Measurements from ENCODE around the gene TMTC2.

TMTC2 gene

DNA sequence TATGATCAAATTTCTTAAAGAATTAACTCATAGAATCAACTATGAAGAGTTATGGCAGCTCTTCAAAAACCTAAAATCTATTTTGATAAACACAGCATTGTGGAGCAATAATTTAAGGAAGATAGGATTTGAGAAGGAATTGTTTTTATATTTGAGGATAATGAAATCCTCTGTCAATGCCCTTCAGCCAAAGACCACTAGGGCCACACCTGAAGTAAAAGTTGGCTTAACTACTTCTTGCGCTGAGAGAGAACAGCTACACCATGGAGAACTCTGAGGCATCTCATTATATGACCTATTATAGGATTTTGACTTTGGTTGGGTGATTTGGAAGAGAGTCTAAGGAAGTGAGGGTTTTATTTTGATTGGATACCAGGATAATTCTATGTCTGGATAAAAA, 237.2 kb downstream of the TMTC2 start (continued):
- TF ChIP-seq, protein P1, sequence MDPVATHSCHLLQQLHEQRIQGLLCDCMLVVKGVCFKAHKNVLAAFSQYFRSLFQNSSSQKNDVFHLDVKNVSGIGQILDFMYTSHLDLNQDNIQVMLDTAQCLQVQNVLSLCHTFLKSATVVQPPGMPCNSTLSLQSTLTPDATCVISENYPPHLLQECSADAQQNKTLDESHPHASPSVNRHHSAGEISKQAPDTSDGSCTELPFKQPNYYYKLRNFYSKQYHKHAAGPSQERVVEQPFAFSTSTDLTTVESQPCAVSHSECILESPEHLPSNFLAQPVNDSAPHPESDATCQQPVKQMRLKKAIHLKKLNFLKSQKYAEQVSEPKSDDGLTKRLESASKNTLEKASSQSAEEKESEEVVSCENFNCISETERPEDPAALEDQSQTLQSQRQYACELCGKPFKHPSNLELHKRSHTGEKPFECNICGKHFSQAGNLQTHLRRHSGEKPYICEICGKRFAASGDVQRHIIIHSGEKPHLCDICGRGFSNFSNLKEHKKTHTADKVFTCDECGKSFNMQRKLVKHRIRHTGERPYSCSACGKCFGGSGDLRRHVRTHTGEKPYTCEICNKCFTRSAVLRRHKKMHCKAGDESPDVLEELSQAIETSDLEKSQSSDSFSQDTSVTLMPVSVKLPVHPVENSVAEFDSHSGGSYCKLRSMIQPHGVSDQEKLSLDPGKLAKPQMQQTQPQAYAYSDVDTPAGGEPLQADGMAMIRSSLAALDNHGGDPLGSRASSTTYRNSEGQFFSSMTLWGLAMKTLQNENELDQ (tag by site-specific recombination; IDR thresholded peaks at IDR 0.05; ENCODE audit: low read depth): no peak
- TF ChIP-seq ZXDB (tag by site-specific recombination; IDR thresholded peaks at IDR 0.05): no peak
- no peak for TF ChIP-seq HOXA7 (CRISPR knock-in tag; IDR thresholded peaks at IDR 0.05; ENCODE audit: borderline replicate concordance)
- TF ChIP-seq BCL11A (tag by site-specific recombination; IDR thresholded peaks at IDR 0.05; ENCODE audit: low read depth): no peak
- TF ChIP-seq ZNF530 (tag by site-specific recombination; IDR thresholded peaks at IDR 0.05; ENCODE audit: low read depth): no peak
- TF ChIP-seq MYNN (tag by site-specific recombination; IDR thresholded peaks at IDR 0.05; ENCODE audit: borderline replicate concordance): no peak
- no peak for TF ChIP-seq ZNF837 (tag by site-specific recombination; IDR thresholded peaks at IDR 0.05)
- TF ChIP-seq ZNF529 (tag by site-specific recombination; IDR thresholded peaks at IDR 0.05; ENCODE audit: insufficient replicate concordance): no peak
- no peak for TF ChIP-seq IKZF3 (tag by site-specific recombination; IDR thresholded peaks at IDR 0.05)
- TF ChIP-seq, protein P2, sequence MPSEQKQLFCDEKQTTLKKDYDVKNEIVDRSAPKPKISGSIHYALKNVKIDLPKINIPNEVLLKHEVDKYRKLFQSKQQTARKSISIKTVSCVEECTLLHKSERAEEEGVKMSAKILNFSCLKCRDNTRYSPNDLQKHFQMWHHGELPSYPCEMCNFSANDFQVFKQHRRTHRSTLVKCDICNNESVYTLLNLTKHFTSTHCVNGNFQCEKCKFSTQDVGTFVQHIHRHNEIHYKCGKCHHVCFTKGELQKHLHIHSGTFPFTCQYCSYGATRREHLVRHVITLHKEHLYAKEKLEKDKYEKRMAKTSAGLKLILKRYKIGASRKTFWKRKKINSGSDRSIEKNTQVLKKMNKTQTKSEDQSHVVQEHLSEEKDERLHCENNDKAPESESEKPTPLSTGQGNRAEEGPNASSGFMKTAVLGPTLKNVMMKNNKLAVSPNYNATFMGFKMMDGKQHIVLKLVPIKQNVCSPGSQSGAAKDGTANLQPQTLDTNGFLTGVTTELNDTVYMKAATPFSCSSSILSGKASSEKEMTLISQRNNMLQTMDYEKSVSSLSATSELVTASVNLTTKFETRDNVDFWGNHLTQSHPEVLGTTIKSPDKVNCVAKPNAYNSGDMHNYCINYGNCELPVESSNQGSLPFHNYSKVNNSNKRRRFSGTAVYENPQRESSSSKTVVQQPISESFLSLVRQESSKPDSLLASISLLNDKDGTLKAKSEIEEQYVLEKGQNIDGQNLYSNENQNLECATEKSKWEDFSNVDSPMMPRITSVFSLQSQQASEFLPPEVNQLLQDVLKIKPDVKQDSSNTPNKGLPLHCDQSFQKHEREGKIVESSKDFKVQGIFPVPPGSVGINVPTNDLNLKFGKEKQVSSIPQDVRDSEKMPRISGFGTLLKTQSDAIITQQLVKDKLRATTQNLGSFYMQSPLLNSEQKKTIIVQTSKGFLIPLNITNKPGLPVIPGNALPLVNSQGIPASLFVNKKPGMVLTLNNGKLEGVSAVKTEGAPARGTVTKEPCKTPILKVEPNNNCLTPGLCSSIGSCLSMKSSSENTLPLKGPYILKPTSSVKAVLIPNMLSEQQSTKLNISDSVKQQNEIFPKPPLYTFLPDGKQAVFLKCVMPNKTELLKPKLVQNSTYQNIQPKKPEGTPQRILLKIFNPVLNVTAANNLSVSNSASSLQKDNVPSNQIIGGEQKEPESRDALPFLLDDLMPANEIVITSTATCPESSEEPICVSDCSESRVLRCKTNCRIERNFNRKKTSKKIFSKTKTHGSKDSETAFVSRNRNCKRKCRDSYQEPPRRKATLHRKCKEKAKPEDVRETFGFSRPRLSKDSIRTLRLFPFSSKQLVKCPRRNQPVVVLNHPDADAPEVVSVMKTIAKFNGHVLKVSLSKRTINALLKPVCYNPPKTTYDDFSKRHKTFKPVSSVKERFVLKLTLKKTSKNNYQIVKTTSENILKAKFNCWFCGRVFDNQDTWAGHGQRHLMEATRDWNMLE (tag by site-specific recombination; conservative IDR thresholded peaks at IDR 0.05; ENCODE audit: low read depth): no peak
- no peak for TF ChIP-seq PRDM2 (tag by site-specific recombination; IDR thresholded peaks at IDR 0.05; ENCODE audit: borderline replicate concordance)

DNA sequence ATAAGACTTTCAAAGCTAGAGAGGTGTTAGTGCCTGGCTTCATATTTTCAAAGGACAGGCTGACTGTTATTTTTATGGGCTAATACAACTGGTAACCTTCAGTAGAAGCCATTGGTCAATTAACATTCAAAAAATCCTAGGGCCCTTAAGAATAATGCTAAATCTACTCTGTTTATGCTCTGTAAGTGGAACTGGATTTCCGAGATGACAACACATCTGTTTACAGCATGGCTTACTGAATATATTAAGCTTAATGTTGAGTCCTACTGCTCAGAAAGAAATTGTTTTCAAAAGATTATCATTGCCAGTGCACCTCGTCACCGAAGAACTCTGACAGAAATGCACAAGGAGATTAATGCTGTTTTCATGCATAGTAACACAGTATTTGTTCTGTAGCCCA, 239.9 kb downstream of the TMTC2 start:
- Histone ChIP-seq H3K4me3 (ENCODE audit: low read depth, low read length) (no peak overlapping the region), H3K36me3 (ENCODE audit: control insufficient read depth in 2 of 2, insufficient read depth in 1 of 2, low read length in 2 of 2) (no peaks in the 10 kb centered on the region), H3K27ac (ENCODE audit: extremely low read depth, low read depth, low read length) (no peak overlapping the region), H3K9me3 (ENCODE audit: control insufficient read depth, insufficient read depth, low read depth, low read length) (no peaks in the 10 kb centered on the region), H3K4me1 (ENCODE audit: control insufficient read depth, insufficient read depth, low read length) (no peaks in the 10 kb centered on the region)
- POLR2A ChIA-PET: no interaction called here
- CTCF ChIA-PET: interaction anchor here (0.6 kb wide), 1 partner anchor 395 kb away, joined by 3 read pairs; no protein-coding TSS in a partner anchor
- TF ChIP-seq ATF2 (tag by site-specific recombination; IDR thresholded peaks at IDR 0.05; ENCODE audit: low read depth) (no peak), ZNF639 (tag by site-specific recombination; IDR thresholded peaks at IDR 0.05) (no peak), BCL6B (tag by site-specific recombination; IDR thresholded peaks at IDR 0.05) (no peak), ZNF121 (tag by site-specific recombination; IDR thresholded peaks at IDR 0.05) (no peak)
- TF ChIP-seq, protein P3, sequence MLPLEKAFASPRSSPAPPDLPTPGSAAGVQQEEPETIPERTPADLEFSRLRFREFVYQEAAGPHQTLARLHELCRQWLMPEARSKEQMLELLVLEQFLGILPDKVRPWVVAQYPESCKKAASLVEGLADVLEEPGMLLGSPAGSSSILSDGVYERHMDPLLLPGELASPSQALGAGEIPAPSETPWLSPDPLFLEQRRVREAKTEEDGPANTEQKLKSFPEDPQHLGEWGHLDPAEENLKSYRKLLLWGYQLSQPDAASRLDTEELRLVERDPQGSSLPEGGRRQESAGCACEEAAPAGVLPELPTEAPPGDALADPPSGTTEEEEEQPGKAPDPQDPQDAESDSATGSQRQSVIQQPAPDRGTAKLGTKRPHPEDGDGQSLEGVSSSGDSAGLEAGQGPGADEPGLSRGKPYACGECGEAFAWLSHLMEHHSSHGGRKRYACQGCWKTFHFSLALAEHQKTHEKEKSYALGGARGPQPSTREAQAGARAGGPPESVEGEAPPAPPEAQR (tag by site-specific recombination; IDR thresholded peaks at IDR 0.05): no peak
